Regular cardiac myocyte (primary cell): ENCODE measurements around the gene DHDH. TPM values are rescaled to one million over a fixed set of nuclear protein-coding genes. Genes with fewer than 3 reads are reported as not detected.

Source experiments
- total RNA-seq: library from RNA; depleted of rRNA; stranded (reverse); fragments of >200 nt; gene quantifications from 2 replicates; pipeline ENCODE4 v1.2.3, GENCODE V29; 2014

Gene DHDH
- total RNA-seq, result 0.38 and 0.56 TPM in 2 replicates

GRCh38 chr19:48933382-48933932 is at the start of gene DHDH:
Gene DHDH (plus strand): TSS chr19:48933699. CDS start chr19:48933722, 23 bp downstream.

GRCh38 chr19:48899781-48900476 is 33.6 kb upstream of the DHDH start, which contains the start of gene NUCB1:
Gene NUCB1 (plus strand): TSS chr19:48900312. CDS start chr19:48900797, 485 bp downstream.

GRCh38 chr19:48954595-48955307 is 21.3 kb downstream of the DHDH start, which contains the start of gene BAX:
Gene BAX (plus strand): TSS chr19:48954875. CDS start chr19:48954929, 54 bp downstream.

GRCh38 chr19:48965040-48965805 is 31.7 kb downstream of the DHDH start, which contains the start of gene FTL:
Gene FTL (plus strand): TSS chr19:48965309. CDS start chr19:48965508, 199 bp downstream.

GRCh38 chr19:48993175-48994034 is 59.9 kb downstream of the DHDH start, which contains the start of the genes GYS1 and RUVBL2:
Gene GYS1 (minus strand): TSS chr19:48993309. CDS start chr19:48993112, 197 bp downstream.
Gene RUVBL2 (plus strand): TSS chr19:48993887. CDS start chr19:48993912, 25 bp downstream.

Other genes with a start within 250 kb of the DHDH start
- gene FUT2, start 237.7 kb upstream of the DHDH start, total RNA-seq, result not detected in 2 replicates
- 0.19 and 0.28 TPM in 2 replicates for gene MAMSTR, start 214.0 kb upstream of the DHDH start, total RNA-seq
- gene RASIP1, start 193.1 kb upstream of the DHDH start, total RNA-seq, result 0.58 and 0.85 TPM in 2 replicates
- not detected in 2 replicates for gene IZUMO1, start 186.8 kb upstream of the DHDH start, total RNA-seq
- under 0.01 and 0.58 TPM in 2 replicates for gene FUT1, start 181.1 kb upstream of the DHDH start, total RNA-seq
- gene FGF21, start 178.2 kb upstream of the DHDH start, total RNA-seq, result not detected in 2 replicates
- 27.9 and 48.3 TPM in 2 replicates for gene BCAT2, start 122.7 kb upstream of the DHDH start, total RNA-seq
- gene HSD17B14, start 97.2 kb upstream of the DHDH start, total RNA-seq, result 0.38 and 2.5 TPM in 2 replicates
- 5.6 and 10.4 TPM in 2 replicates for gene PLEKHA4, start 65.1 kb upstream of the DHDH start, total RNA-seq
- gene PPP1R15A, start 61.3 kb upstream of the DHDH start, total RNA-seq, result 41.6 and 98.9 TPM in 2 replicates
- not detected in 2 replicates for gene TULP2, start 35.0 kb upstream of the DHDH start, total RNA-seq
- gene NUCB1, start 33.4 kb upstream of the DHDH start, total RNA-seq, result 93.0 and 130 TPM in 2 replicates
- gene BAX, start 21.2 kb downstream of the DHDH start, total RNA-seq, result 96.4 and 104 TPM in 2 replicates
- 1,571 and 5,527 TPM in 2 replicates for gene FTL, start 31.6 kb downstream of the DHDH start, total RNA-seq
- 47.5 and 56.9 TPM in 2 replicates for gene GYS1, start 59.6 kb downstream of the DHDH start, total RNA-seq
- 138 and 392 TPM in 2 replicates for gene RUVBL2, start 60.2 kb downstream of the DHDH start, total RNA-seq
- gene LHB, start 83.4 kb downstream of the DHDH start, total RNA-seq, result not detected in 2 replicates
- gene CGB3, start 90.6 kb downstream of the DHDH start, total RNA-seq, result not detected in 2 replicates
- gene CGB2, start 98.2 kb downstream of the DHDH start, total RNA-seq, result not detected in 2 replicates
- gene CGB1, start 103.2 kb downstream of the DHDH start, total RNA-seq, result 0.28 TPM in 1 of 2 replicates, not detected in the other
- gene CGB5, start 110.1 kb downstream of the DHDH start, total RNA-seq, result not detected in 2 replicates
- gene CGB8, start 115.4 kb downstream of the DHDH start, total RNA-seq, result not detected in 2 replicates
- gene CGB7, start 124.0 kb downstream of the DHDH start, total RNA-seq, result 0.19 and 0.56 TPM in 2 replicates
- not detected in 2 replicates for gene NTF4, start 131.1 kb downstream of the DHDH start, total RNA-seq
- gene KCNA7, start 139.0 kb downstream of the DHDH start, total RNA-seq, result under 0.01 TPM in 1 of 2 replicates, not detected in the other
- gene SNRNP70, start 151.8 kb downstream of the DHDH start, total RNA-seq, result 89.1 and 130 TPM in 2 replicates
- 9.9 and 11.1 TPM in 2 replicates for gene LIN7B, start 180.7 kb downstream of the DHDH start, total RNA-seq
- gene C19orf73, start 185.4 kb downstream of the DHDH start, total RNA-seq, result 0.58 and 0.85 TPM in 2 replicates
- 1.7 and 4.5 TPM in 2 replicates for gene PPFIA3, start 185.8 kb downstream of the DHDH start, total RNA-seq
- gene HRC, start 221.7 kb downstream of the DHDH start, total RNA-seq, result under 0.01 and 1.4 TPM in 2 replicates
- gene TRPM4, start 224.1 kb downstream of the DHDH start, total RNA-seq, result 14.9 and 18.0 TPM in 2 replicates